DLD1 (cell line): Measurements from ENCODE around the gene BRCC3.

ENCODE experiments used
- in situ Hi-C: cut with HindIII; loops from 2 replicates; pipeline ENCODE4 v1.10.0; 2017; ENCODE audit warnings: low sequenced_read_pairs

Gene BRCC3

GRCh38 chrX:155070975-155071693 is at the start of gene BRCC3, which contains the start of the genes CMC4 and MTCP1:
Gene BRCC3, plus strand, starts transcription at chrX:155071508. Its CDS starts 20 bp downstream, at chrX:155071528.
Gene CMC4, minus strand, starts transcription at chrX:155071136. Its CDS starts 7,113 bp downstream, at chrX:155064023.
Gene MTCP1, minus strand, starts transcription at chrX:155071136. Its CDS starts 5,126 bp downstream, at chrX:155066010.
- in situ Hi-C loops, result no loop called here

DNA sequence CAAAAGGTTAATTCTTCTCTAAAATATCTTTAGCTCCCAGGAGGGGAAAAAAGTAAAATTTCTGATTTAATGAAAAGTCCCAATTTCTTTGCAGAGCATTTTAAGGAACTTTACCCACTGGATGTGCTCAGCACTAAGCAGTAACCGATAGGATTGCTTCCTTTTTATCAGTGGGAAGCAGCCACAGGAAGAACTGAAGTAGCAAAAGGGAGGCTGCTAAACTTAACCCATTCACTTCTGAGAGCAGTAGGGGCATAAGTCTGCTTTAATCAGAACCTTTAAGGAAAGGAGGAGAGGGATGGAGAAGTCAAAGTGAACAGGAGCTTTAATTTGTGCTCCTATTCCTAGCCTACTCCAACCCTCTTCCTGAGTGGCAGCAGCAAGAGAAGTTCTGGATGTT is 48.7 kb upstream of the BRCC3 start, which contains the start of gene F8:
Gene F8, minus strand, starts transcription at position 139 of the 400 bp plus-strand sequence. CDS start 171 bp downstream, outside the sequence.
- in situ Hi-C loops, result no loop called here

DNA sequence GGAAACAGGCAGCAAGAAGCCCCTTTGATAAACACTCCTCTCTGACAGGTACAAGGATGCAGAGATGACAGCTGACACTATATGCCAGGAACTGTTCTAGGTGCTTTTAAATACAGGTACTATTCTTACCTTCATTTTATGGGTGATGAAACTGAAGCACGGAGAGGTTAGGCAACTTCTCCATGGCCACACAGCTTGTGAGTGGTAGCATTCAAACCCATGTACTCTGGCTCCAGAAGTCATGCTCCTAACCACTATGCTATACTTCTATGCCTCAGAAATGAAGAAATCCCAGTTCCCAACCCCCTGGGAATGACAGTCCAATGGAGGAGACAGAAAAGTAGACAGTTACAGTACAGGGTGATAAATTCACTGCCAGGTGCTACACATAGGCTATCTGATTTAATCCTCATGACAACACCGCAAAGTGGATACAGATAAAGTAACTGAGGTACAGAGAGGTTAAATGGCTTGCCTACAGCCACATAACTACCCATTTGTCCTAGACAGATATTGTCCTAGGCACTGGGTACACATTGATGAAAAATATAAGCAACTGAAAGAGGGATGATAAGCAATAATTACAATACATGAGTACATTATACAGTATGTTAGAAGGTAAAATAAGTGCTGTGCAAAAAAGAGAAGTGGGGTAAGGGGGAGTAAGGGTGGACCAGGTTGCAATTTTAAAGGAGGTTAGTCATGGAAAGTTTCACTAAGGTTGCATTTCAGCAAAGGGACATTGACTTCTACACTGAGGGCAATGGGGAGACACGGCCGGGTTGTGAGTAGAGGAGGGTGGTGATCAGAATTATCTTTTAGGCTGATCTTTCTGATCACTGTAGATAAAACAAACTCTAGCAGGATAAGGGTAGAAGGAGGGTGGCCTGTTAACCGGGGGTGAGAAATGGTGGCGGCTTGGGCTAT is 47.1 kb upstream of the BRCC3 start:
- in situ Hi-C loops, result no loop called here

- in situ Hi-C loops, result no loop called here
Observed at GRCh38 chrX:155026420-155026726, 44.9 kb upstream of the BRCC3 start.

DNA sequence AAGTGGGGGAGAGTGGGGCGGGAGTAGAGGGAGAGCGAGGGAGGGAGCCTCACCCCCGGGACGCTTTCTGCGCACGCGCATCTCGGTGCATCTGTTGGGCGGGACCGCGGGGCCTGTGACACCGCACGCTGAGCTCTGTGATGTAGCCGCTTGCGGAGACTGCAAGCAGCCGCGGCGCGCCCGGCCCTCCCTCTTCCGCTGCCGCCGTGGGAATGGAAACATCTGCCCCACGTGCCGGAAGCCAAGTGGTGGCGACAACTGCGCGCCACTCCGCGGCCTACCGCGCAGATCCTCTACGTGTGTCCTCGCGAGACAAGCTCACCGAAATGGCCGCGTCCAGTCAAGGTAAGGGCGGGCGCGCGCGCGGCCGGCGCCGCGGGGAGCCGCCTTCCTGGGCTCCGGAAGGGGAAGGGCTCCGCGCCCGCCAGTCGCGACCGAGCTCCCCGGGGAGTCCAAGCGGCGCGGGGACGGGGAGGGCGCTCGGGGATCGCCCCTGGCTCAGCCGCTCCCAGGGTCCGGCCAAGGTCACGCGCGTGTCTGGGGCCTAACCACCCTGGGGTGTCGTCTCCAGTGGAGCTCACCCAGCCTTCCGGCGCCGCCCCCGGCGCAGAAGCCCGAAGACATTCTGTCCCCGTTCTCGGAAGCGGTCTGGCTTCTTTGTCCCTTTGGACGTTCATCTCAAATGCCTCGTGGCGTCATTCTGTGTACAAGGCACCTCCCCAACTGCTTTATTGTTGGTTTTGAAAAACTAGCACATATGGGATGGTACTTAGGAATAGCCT is 44.4 kb upstream of the BRCC3 start, which contains the start of gene FUNDC2:
Gene FUNDC2, plus strand, starts transcription at position 118 of the 782 bp plus-strand sequence. Its CDS starts 95 bp downstream, at position 213.
- in situ Hi-C loops, result no loop called here

DNA sequence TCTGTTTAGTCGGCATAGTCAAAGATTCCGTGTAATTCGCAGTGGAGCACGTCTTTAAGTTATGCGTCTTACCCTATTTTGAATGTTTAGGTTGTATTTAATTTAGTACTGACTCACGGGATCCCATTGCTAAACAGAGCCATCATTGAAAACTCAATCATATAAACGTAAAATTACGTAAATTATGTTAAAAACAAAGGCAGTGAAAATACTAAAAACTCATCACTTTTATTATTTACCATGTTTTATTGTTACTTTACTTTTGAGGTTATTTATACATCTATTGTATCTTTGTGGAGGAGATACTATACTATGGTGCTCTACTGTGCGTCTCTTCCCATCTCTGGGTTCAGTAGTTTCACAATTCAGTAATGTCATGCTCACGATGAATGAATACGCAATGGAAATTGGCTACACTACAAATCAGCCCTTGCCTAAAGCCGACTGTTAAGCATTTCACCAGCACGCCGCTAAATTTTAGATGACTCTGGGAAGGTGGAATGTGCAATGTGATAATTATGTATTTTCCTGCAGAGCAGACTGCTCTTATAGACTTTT is 43.7 kb upstream of the BRCC3 start:
- in situ Hi-C loops, result no loop called here

- in situ Hi-C loops, result no loop called here
Observed at GRCh38 chrX:155028129-155028528, 43.2 kb upstream of the BRCC3 start.

- in situ Hi-C loops, result no loop called here
Observed at GRCh38 chrX:155028877-155029291, 42.4 kb upstream of the BRCC3 start.

DNA sequence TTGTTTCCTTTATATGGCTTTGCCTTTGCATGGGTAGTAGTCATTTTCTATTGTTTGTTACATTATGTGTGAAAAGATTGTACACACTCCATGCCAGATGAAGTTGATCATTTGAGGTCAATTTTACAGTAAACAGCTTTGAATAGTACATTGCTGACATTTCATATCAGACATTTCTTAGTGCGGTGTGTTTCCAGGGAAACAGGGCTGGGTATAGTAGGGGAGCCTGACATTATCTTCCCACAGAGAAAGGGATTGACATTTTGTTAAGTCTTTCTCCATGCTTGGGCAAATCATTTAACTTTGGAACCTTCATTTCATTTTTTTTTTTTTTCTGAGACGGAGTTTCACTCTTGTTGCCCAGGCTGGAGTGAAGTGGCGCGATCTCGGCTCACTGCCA is 39.7 kb upstream of the BRCC3 start:
- in situ Hi-C loops, result no loop called here

DNA sequence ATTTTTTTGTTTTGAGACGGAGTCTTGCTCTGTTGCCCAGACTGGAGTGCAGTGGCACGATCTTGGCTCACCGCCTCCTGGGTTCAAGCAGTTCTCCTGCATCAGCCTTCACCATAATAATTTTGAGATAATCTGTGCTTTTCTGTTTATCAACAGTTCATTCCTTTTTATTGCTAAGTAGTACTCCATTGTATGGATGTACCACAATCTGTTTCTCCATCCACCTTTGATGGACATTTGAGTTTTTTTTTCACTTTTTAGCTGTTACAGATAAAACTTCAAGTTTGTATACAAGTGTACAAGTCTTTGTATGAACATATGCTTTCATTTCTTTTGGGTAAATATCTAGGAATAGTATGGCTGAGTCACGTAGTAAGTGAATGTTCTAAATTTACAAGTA is 35.6 kb upstream of the BRCC3 start:
- in situ Hi-C loops, result no loop called here

GRCh38 chrX:155046129-155046810 is 25.0 kb upstream of the BRCC3 start:
- in situ Hi-C loops, result no loop called here

DNA sequence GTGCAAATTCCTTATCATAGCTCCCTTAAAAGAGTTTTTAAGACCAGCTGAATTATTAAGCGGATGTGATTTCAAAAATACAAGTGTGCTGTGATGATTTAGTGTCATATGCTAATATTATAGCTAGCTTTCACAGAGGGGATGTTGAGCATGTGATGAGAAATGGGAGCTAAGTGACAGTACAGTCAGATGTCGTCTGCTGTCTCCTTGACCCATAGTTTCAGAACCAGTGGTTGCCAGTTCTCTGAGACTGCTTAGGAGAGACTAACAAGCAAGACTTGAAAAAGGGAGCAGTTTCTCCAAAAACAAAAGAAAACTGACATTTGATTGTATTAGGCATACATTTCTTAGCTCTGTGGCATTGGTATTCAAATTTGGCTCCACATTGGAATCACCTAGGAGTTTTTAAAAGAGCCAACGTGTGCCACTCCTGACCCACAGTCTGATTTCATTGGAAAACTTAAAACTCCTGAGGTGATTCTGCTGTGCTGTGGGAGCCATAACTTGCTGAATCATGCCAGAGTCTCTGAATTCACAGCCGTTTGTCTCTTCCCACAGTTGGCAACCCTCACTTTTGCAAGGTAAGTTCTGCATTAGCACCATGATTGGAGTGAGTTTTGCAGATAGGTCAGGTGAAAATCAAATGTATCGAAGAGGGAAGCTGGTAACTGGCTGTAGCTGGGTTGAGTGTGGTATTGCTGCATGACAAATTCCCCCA is 24.3 kb upstream of the BRCC3 start:
- in situ Hi-C loops, result no loop called here

- in situ Hi-C loops, result no loop called here
Observed at GRCh38 chrX:155048977-155049619, 22.2 kb upstream of the BRCC3 start.

- in situ Hi-C loops, result no loop called here
Observed at GRCh38 chrX:155052738-155053498, 18.4 kb upstream of the BRCC3 start.

DNA sequence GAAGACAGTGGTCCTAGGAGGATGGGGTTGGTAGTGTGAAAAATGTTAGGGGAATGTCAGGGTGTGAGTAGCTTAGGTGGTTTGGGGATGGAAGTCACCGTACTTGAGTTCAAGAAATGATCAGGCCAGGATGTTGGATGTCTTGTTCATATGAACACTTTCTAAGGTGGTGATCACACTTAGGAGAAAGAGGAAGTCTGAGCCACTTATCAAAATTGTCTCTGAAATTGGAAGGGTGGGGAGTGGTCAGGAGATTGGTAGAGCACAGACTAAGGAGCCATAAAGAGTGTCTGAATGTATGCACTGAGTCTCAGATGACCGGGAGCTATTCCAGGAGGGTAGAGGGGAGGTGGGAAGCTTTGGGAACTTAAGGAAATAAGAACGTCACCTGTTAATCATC is 17.7 kb upstream of the BRCC3 start:
- in situ Hi-C loops, result no loop called here

DNA sequence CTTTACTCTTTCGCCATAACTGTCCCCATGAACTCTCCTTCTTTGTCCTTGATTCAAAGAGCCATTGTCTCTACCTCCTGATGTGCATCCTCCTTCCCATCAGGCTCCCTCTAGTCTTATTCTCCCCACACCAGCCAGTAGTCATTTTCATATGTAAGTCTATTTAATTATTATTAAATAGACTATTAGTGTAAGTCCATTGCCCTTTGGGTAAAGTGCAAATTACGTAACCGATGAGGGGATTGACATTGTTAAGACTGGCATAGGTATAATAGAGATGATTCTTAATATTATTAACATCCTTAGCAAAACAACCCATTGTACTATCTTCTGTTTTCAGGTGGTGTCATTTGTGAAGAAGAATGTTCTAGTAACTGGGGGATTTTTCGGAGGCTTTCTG is 17.1 kb upstream of the BRCC3 start:
- in situ Hi-C loops, result no loop called here

DNA sequence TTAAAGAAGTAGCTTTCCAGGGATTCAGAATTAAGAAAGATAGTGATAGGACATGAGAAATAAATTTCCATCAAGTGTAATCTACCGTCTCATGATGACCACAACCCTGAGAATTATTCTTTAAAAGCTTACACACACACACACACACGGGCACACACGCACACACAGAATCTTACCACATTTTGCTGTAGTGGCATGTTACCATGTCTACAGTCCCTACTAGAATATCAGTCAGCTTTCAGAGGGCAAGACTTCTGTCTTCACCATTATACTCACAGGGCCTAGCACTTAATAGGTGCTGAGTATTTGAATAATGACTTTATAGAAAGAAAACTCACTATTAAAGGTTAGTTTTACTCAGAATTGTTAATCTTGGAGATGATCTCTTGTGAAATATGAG is 15.8 kb upstream of the BRCC3 start:
- in situ Hi-C loops, result no loop called here

- in situ Hi-C loops, result no loop called here
Observed at GRCh38 chrX:155056471-155056870, 14.8 kb upstream of the BRCC3 start.
